GM21737 (cell line): ENCODE measurements around the gene NFIX.

ENCODE experiments used
- ATAC-seq: cut with Tn5 transposase; IDR thresholded peaks from one replicate; pipeline ENCODE4 v1.9.1; 2021; ENCODE audit warnings: mild to moderate bottlenecking, moderate library complexity; ENCODE audit not compliant: unreplicated experiment

Gene NFIX

DNA sequence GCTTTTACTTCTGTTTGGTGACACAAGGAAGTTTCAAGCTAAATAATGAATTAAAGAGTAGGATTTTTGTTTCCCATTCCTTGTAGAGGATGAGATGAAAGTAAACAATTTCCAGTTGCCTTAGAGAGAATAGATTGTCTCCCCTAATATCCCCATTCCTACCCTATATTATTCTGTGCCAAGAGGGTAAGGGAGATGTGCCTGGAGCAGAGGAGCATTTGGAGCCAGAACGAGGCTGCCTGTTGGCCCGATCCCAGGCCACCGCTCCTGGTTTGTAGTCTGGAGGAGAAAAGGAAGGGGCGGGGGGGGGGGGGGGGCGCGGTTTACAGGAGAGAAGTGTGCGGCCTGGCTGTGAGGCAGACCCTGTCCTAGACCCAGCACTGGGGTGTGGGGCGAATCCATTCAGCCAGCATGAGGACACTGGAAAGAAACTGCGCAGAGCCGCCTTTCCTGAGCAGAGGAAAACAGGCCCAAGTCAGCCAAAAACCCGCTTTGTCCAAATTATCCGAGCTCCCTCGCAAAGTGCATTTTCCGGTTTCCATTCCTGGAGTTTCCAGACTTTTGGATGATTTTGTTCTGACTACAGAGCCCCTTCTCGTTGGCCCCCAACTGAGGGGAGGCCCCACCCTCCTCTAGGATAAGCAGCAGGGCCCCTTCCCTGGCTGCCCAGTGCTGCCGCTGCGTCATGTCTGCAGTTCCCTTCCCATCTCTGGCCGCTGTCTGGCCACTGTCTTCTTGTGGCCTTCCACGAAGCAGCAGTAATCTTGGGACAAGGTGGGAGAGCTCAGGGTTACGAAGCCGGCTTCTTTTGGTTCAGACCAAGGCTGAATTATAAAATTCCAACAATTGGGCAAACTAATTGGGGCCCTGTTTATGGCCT lies 23.0 kb downstream of the NFIX start:
- ATAC-seq, result no peak

GRCh38 chr19:13019332-13019731 lies 24.1 kb downstream of the NFIX start:
- no peak for ATAC-seq

DNA sequence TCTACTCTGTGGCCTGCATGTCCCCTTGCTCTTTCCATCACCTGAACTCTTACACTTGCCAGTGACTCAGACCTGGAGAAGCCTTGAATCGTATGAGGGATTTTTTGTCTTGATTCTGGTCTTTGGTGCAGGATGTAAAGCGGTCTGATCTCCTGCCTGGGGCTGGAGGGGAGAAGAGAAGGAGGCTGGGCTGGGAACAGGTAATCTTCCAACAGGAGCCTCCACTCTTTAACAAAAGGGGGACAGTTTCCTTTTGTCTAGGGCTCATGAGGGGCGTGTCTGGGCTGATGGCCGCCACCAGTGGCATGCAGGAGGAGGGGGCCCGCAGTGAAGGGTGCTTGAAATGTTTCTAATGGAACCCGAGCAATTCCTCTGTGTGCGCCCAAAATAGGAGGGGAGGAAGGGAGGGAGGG lies 24.7 kb downstream of the NFIX start:
- ATAC-seq, result no peak

DNA sequence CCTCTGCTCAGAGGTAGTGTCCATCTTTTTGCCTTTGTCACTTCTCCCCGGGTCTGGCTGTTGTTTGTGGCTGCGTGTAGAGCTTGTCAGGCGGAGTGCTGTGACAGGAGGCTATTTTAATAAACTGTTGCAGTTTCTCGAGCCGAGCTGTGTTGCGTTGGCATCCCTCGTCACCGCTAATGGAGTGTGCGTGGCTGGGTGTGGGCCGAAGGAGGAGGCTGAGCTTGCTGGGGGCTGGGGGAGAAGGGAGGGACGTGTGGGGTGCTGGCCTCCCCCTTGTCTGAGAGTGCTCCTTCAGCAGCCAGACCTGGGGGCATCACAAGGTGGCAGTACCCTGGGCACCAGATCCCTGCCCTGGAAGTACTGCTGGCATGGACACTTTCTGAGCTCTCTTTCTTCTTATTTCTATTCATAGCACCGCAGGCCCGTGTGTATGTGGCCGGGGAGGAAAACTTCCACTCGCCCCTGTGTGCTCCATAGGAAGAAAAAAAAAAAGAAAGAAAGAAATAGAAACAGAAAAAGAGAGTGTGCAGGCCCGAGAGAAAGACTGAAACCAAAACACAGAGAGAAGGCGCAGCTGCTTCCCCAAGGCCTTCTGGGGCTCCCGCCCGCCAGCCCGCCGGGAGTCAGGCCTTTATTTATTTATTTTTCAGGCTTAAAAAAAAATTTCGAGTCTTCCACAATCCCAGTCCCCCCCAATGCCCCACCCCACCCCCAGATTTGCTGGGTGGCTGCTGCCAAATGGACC lies 27.0 kb downstream of the NFIX start:
- ATAC-seq, result no peak

DNA sequence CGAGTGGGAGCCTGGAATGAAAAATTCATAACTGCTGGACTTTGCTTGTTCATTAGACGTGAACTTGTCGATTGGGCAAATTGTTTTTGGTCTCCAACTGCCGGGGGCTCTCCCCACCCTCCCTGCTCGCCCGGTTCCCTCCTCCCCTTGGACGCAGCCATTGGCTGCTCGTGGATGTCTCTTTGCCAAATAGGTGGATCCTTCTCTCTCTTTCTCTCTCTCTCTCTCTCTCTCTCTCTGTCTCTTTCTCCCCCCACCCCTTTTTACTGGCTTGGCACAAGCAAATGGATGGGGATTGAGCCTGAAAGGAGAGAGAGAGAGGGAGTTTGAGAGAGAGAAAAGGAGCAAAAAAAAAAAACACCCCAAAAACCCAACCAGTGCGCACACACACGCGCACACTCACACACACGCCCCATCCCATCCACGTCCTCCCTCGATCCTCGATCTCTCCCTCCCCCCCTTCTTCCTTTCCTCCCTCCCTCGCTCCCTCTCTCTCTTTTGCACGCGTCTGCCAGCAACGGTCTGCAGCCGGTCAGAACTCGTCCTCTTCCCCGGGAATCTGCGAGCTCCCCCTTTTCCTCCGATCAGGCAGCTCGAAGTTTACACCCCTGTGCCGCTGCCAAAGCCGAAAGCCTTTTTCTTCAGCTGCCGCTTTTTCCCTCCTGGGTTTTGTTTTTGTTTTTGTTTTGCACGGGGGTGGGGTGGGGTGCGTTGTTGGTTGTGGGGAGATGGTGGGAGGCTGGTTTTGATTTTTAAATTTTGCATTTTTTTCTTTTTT lies 27.8 kb downstream of the NFIX start:
- no peak for ATAC-seq

DNA sequence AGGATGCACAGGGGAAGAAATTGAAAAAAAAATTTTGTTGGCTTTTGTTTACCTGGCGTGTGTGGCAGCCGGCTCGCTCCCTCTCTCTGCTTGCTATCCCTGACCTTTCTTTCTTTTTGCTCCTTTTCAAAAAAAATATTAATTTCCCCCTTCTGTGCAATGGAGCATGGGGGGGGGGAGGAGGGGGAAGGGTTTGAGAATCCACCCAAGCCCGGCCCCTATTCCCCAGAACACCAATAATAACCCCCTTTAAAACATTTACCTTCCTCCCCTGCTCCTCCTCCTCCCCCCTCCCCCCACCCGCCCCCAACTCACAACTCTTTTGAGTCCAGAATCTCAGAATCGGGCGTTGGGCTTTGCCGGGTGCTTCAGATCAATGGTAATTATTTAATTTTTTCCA lies 28.4 kb downstream of the NFIX start:
- no peak for ATAC-seq

GRCh38 chr19:13024126-13024950 lies 29.1 kb downstream of the NFIX start:
- no peak for ATAC-seq

GRCh38 chr19:13024951-13025697 lies 29.8 kb downstream of the NFIX start:
- ATAC-seq, result no peak

DNA sequence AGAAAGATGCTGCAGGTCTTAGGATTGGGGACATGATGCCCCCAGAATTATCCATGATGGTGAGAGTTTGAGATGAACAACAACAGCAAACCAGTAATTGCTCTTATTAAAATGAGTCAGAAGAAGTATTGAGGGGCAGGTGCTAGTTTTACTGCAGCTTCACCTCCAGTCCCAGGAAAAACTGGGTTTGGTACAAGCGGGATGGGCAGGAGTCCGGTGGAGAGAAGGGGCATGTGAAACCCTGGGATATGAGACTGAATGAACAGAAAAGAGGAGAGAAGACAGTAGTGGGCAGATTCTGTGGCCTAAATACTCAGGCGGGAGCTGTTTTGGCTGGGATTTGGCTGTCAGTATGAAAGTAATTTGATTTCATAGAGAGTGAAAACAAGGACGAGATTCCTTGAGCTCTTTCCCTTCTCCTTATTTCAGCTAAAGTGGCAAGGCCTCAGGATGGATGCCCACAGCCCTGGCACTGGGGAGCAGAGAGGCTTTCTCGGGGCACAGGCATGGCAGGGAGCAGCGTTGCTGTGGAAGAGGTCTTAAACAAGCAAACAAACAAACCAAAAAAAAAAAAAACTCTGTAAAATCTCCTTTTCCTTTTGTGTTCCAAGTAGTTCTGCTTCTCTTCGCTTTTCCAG lies 30.7 kb downstream of the NFIX start:
- no peak for ATAC-seq

DNA sequence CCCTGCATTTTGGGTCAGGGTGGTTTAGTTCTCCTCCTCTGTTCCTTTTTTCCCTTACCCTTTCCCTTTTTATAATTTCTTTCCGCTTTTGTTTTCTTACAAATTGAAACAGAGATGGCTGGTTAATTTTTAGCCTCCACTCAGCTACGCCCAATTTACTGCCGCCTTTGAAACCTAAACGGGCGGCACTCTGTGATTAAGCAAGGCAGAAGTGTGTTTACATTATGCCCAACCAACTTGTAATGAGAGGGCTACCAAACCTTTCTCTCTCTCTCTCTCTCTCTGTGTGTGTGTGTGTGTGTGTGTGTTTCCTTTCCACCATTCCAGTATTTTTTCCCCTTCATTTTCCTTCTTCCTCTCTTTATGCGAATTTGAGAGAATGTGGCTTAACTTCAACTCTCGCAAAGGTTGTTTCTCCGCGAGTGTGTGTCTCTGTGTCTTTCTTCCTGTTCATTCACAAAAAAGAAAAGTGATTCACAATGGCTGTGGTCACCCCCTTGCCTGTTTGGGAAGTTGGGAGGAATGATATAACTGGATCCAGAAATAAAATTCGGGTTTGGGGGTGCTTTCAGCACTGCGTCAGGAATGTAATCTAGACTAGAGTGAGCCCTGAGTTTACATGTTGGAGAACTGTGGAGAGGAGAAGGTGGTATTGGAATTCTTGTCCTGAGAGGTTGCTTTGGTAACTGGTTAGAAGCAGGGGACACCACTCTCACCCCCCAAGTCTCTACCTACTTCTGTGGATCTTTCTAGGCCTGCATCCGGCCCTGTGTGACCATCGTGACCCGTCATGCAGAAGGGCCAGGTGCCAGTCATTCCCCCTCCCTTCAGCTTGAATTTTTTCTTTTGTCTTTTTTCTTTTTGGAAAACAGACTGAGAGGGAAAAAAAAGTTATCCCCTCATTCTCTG lies 31.4 kb downstream of the NFIX start:
- ATAC-seq, result no peak

GRCh38 chr19:13027557-13027956 lies 32.3 kb downstream of the NFIX start:
- no peak for ATAC-seq

DNA sequence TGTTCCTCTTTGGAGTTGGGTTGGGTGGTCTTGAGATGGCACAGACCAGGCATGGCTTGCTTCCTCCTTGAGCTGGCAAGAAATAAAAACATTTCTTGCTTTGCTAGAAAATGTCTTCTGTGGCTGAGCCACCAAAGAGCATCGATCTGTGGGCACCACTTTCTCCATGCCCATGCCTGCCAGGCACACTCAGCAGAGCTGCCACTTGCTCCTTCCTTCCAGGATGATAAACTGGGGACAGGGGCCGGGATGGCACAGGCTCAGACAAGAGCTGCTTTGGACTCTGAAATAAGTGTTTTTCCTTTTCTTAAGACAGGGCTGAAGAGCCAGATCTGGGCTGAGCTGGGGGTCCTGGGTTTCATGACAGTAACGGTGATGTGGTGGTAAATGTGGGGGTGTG lies 32.8 kb downstream of the NFIX start:
- ATAC-seq, result no peak

- no peak for ATAC-seq
These were observed 34.1 kb downstream of the NFIX start for GRCh38 chr19:13029301-13029880.

DNA sequence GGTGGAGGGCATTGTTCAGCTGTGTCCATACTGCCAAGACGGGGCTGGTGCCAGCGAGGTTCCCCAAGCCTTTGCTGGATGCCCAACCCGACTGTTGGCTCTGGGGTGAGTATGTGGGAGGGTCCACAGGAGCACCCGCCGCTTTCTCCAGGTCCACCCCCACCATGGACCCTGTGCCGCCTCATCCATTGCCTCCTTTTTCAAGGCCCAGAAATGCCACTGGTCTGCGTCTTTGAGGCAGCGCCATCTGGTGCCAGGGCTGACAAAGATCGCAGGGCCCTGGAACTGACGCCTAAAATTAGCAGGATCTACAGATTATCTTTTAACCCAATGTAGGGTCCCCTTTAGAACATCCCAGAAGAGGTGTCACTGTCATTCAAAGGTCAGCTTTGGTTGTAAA lies 34.6 kb downstream of the NFIX start:
- ATAC-seq, result no peak

DNA sequence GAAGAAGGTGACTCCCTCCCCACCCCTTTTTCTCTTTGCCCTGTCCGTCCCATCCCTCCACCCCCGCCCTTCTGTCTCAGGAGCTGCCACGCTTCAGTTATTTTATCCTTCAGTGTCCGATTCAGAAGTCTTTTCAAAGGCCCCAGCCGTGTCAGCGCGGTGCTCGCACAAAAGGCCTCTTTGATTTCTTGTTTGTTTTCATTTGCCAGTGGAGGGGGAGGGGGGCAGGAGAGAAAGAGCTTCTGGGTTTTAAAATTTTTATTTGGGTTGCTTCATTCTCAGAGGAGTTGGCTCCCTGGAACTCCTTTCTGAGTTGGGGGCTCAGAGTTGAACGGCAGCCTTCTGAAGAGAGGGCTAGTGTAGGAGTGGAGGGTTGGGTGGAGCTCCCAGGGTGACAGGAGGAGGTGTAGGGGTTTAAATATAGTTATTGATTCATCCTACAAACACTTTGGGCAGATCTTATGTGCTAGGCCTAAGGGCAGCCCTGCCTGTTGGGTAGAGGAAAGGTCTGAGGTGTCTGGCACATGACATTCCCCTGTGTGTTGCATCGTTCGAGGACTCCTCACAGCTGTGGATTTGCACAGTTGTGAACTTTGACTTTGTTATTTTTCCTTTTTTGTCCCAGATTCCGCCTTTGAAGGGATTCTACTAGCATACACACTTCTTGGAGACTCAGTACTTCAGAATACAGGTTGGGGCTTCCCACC lies 36.8 kb downstream of the NFIX start:
- no peak for ATAC-seq

- no peak for ATAC-seq
These were observed 37.6 kb downstream of the NFIX start for GRCh38 chr19:13032837-13033236.

GRCh38 chr19:13033244-13033643 lies 38.0 kb downstream of the NFIX start:
- ATAC-seq, result no peak
